NT2/D1 (cell line): ENCODE measurements around the gene ZSWIM3.

Source experiments
- DNase-seq: peaks from one replicate; pipeline ENCODE4 v3.0.0-alpha.2; 2011; ENCODE audit warnings: low read depth, low spot score
- H3K27me3 ChIP-seq: 2 replicates; pipeline ENCODE4 v1.6.0; 2011; ENCODE audit warnings: mild to moderate bottlenecking; ENCODE audit not compliant: insufficient read length, insufficient read depth
- H3K36me3 ChIP-seq: 2 replicates; pipeline ENCODE4 v1.6.1; 2011; ENCODE audit warnings: mild to moderate bottlenecking, low read length, mixed read lengths; ENCODE audit not compliant: insufficient read depth, insufficient read length
- H3K4me1 ChIP-seq: 2 replicates; pipeline ENCODE4 v1.5.1; 2011; ENCODE audit not compliant: insufficient read depth, insufficient read length
- H3K4me3 ChIP-seq: 2 replicates; pipeline ENCODE4 v1.5.1; 2011; ENCODE audit warnings: low read depth; ENCODE audit not compliant: insufficient read length
- H3K9ac ChIP-seq: 2 replicates; pipeline ENCODE4 v1.6.0; 2011; ENCODE audit warnings: low read depth; ENCODE audit not compliant: insufficient read length
- H3K9me3 ChIP-seq: 2 replicates; pipeline ENCODE4 v1.5.1; 2011; ENCODE audit warnings: mild to moderate bottlenecking, low read length; ENCODE audit not compliant: insufficient read depth
- SUZ12 ChIP-seq: IDR thresholded peaks from 2 replicates; pipeline ENCODE4 v1.6.1; 2011; ENCODE audit not compliant: insufficient read length, insufficient read depth; ENCODE audit errors: extremely low read depth
- YY1 ChIP-seq: IDR thresholded peaks from 2 replicates; pipeline ENCODE4 v1.6.1; 2011; ENCODE audit not compliant: insufficient read length, insufficient read depth
- ZNF274 ChIP-seq: IDR thresholded peaks from 2 replicates; pipeline ENCODE4 v1.6.1; 2011; ENCODE audit warnings: mild to moderate bottlenecking, low read depth, low read length

Gene ZSWIM3

GRCh38 chr20:45925821-45926506 is 68.5 kb downstream of the ZSWIM3 start:
- peak overlapping the region; percentile 45 for H3K9ac ChIP-seq
- no peaks in the 10 kb centered on the region for H3K36me3 ChIP-seq
- H3K27me3 ChIP-seq: no peaks in the 10 kb centered on the region
- TF ChIP-seq ZNF274 (no peak), YY1 (no peak), SUZ12 (no peak)
- DNase-seq: no peak
- H3K9me3 ChIP-seq: no peaks in the 10 kb centered on the region
- peaks cover 8% of the 10 kb centered on the region for H3K4me1 ChIP-seq
- H3K4me3 ChIP-seq: no peak overlapping the region

GRCh38 chr20:45926731-45927070 is 69.3 kb downstream of the ZSWIM3 start:
- Histone ChIP-seq H3K4me1 (peaks cover 8% of the 10 kb centered on the region), H3K4me3 (no peak overlapping the region), H3K9ac (no peak overlapping the region), H3K9me3 (no peaks in the 10 kb centered on the region), H3K27me3 (no peaks in the 10 kb centered on the region), H3K36me3 (no peaks in the 10 kb centered on the region)
- DNase-seq: no peak
- no peak for TF ChIP-seq ZNF274

DNA sequence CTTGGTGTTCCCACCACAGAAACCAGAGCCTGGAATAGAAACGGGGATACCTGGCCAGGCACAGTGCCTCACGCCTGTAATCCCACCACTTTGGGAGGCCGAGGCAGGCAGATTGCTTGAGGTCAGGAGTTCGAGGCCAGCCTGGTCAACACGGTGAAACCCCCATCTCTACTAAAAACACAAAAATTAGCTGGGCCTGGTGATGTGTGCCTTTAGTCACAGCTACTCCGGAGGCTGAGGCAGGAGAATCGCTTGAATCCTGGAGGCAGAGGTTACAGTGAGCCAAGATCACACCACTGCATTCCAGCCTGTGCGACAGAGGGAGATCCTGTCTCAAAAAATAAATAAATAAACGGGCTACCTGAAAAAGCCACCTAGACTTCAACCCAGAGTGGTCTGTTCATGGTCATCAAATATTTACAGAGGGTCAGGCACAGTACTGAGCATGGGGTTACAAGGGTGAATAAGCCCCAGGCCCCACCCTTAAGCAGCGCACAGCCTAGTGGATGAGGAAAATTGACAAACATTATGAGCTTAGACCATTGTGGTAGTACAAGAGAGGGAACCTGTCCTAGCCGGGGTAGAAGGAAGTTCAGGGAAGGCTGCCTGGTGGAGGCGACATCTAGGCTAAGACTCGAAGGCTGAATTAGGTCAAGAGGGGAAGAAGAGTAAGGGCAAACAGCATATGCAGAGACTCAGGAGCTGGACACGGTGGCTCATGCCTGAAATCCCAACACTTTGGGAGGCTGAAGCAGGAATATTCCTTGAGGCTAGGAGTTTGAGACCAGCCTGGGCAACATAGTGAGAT is 69.9 kb downstream of the ZSWIM3 start:
- TF ChIP-seq ZNF274: no peak
- TF ChIP-seq SUZ12: no peak
- no peak for TF ChIP-seq YY1
- no peaks in the 10 kb centered on the region for H3K27me3 ChIP-seq
- no peak overlapping the region for H3K4me3 ChIP-seq
- no peak for DNase-seq
- peaks cover 8% of the 10 kb centered on the region for H3K4me1 ChIP-seq
- no peak overlapping the region for H3K9ac ChIP-seq
- H3K9me3 ChIP-seq: no peaks in the 10 kb centered on the region
- H3K36me3 ChIP-seq: peaks cover 4% of the 10 kb centered on the region
